GM12878 (cell line): ENCODE results near the gene PSG1. TPM values are rescaled to one million over a fixed set of nuclear protein-coding genes. Genes with fewer than 3 reads are reported as not detected.
"Not testable (repeated sequence)": the region's sequence is repeated elsewhere in the genome, so short reads cannot be mapped to it uniquely, and the experiment has no call there.

Source experiments
- ATAC-seq: fragments of 200-7000 bp; cut with Tn5 transposase; 3 replicates; pipeline ENCODE4 v1.9.1; 2020; ENCODE audit warnings: mild to moderate bottlenecking, moderate library complexity
- BruUV-seq: library from RNA; stranded (reverse); fragments of 400-500 nt; replicated peaks from 2 replicates; lab custom pipeline; 2021; lab: Mats Ljungman, UMichigan
- CTCF ChIA-PET: fragments of 300-600 bp; sonication (Branson Sonifier 250); formaldehyde crosslinking; extraction: SDS; loops from one replicate; lab custom pipeline; 2021; ENCODE audit warnings: inconsistent platforms; lab: Yijun Ruan, JAX
- POLR2A ChIA-PET: fragments of 350-600 bp; formaldehyde crosslinking; extraction: SDS; loops from one replicate; lab custom pipeline; 2021; ENCODE audit warnings: inconsistent platforms; lab: Charles Lee
- RAD21 ChIA-PET: fragments of 300-600 bp; sonication (Branson Sonifier 250); formaldehyde crosslinking; loops from one replicate; lab custom pipeline; 2023; ENCODE audit warnings: antibody characterized with exemption; ENCODE audit not compliant: unreplicated experiment; lab: Charles Lee
- SMC1A ChIA-PET: fragments of 300-600 bp; sonication (Branson Sonifier 250); formaldehyde crosslinking; loops from one replicate; lab custom pipeline; 2023; ENCODE audit not compliant: unreplicated experiment, uncharacterized antibody; lab: Charles Lee
- DNase-seq: peaks from one replicate; pipeline ENCODE4 v3.0.0-alpha.2; 2011; ENCODE audit warnings: low read depth, low spot score
- FAIRE-seq: peaks from 3 replicates; lab custom pipeline; 2011; peaks lifted over from hg19 to GRCh38; lab: Jason Lieb, UNC
- H2AFZ ChIP-seq: 2 replicates; pipeline ENCODE4 v1.6.0; 2011; ENCODE audit warnings: low read depth, low read length, control low read depth; ENCODE audit not compliant: control insufficient read depth
- H3K27ac ChIP-seq: 2 replicates; pipeline ENCODE4 v1.5.1; 2011; ENCODE audit warnings: control low read depth; ENCODE audit not compliant: control insufficient read depth, insufficient read depth
- H3K27me3 ChIP-seq, 2 experiments: replicated peaks in 1 of 2; 2 replicates each; pipeline versions ENCODE4 v1.6.0 to v1.6.1; 2011; ENCODE audit warnings: low read length in 1 of 2; ENCODE audit not compliant: control insufficient read depth in 2 of 2, insufficient read depth in 2 of 2
- H3K36me3 ChIP-seq, 2 experiments: 2 replicates each; pipeline ENCODE4 v1.5.1; 2011; ENCODE audit warnings: low read length in 1 of 2; ENCODE audit not compliant: control insufficient read depth in 2 of 2, insufficient read depth in 2 of 2
- H3K4me1 ChIP-seq: 2 replicates; pipeline ENCODE4 v1.6.1; 2011; ENCODE audit warnings: mild to moderate bottlenecking, low read length, moderate library complexity, mixed read lengths; ENCODE audit not compliant: control insufficient read depth, insufficient read depth
- H3K4me2 ChIP-seq: 2 replicates; pipeline ENCODE4 v1.6.0; 2011; ENCODE audit warnings: control low read depth; ENCODE audit not compliant: control insufficient read depth, insufficient read depth
- H3K4me3 ChIP-seq: fragments of 200-600 bp; sonication (generic); 2 replicates; pipeline ENCODE4 v1.5.1; 2016
- H3K79me2 ChIP-seq: 2 replicates; pipeline ENCODE4 v1.6.0; 2011; ENCODE audit warnings: low read length; ENCODE audit not compliant: control insufficient read depth, insufficient read depth
- H3K9ac ChIP-seq: 2 replicates; pipeline ENCODE4 v1.8.0; 2011; ENCODE audit warnings: low read length, control low read depth, mixed read lengths; ENCODE audit not compliant: control insufficient read depth, insufficient read depth
- H3K9me3 ChIP-seq: replicated peaks from 3 replicates; pipeline ENCODE4 v1.5.1; 2011; ENCODE audit warnings: mild to moderate bottlenecking, low read length; ENCODE audit not compliant: control insufficient read depth, insufficient read depth
- H4K20me1 ChIP-seq: 2 replicates; pipeline ENCODE4 v1.6.0; 2011; ENCODE audit not compliant: control insufficient read depth, insufficient read depth
- WGBS: methylation state at CpG from one replicate; pipeline ENCODE4 v1.1.6; 2016; ENCODE audit warnings: low lambda C conversion rate; ENCODE audit not compliant: insufficient replicate concordance, insufficient coverage; ENCODE audit errors: missing lambda C conversion rate; 5-methylcytosine and 5-hydroxymethylcytosine counted together
- in situ Hi-C: fragments of 300-500 bp; cut with MboI; formaldehyde crosslinking; loops from 9 replicates; pipeline ENCODE4 v1.14.3; 2018; ENCODE audit warnings: mixed read lengths
- intact Hi-C: fragments of 100-400 bp; cut with micrococcal nuclease; formaldehyde crosslinking; loops from one replicate; pipeline ENCODE4 v1.14.2; 2022; ENCODE audit not compliant: unreplicated experiment
- polyA plus RNA-seq, 11 experiments: library from polyadenylated mRNA; depleted of rRNA in 4 of 11; unstranded in 6 of 11; stranded (reverse) in 5 of 11; fragments of >200 nt; fragmentation: Nextera tagmentation in 4 of 11; fragmentation: Illumina TruSeq in 1 of 11; extraction: Ambion mirVana in 4 of 11; extraction: Trizol in 1 of 11; gene quantifications; 1 replicate in 1 of 11; 2 replicates in 10 of 11; pipeline versions ENCODE4 v1.2.1 to v1.2.3, GENCODE V29; 2011 to 2016; ENCODE audit warnings: inconsistent platforms in 2 of 11, missing spikeins in 2 of 11, low read depth in 1 of 11
- total RNA-seq, 4 experiments: library from RNA; depleted of rRNA in 3 of 4; stranded (reverse); fragments of >200 nt in 3 of 4; fragmentation: Illumina TruSeq in 1 of 4; extraction: Trizol in 1 of 4; gene quantifications; 2 replicates each; pipeline versions ENCODE4 v1.2.1 to v1.2.3, GENCODE V29; 2013 to 2021

The PSG1 gene
- total and polyA plus RNA-seq, 10 of the 15 experiments (the other 5 are each of a cell fraction or from before 2014, with no cell fraction given): not detected

GRCh38 chr19:42821306-42821977, 58.1 kb downstream of the PSG1 start:
- H3K4me1 ChIP-seq, H3K27ac ChIP-seq, H3K36me3 ChIP-seq, H3K79me2 ChIP-seq, FAIRE-seq, CTCF ChIA-PET, BruUV-seq, H3K4me3 ChIP-seq, H4K20me1 ChIP-seq, H3K9me3 ChIP-seq, H3K27me3 ChIP-seq, H3K4me2 ChIP-seq, DNase-seq, ATAC-seq, intact Hi-C loops, SMC1A ChIA-PET, H3K9ac ChIP-seq, POLR2A ChIA-PET, in situ Hi-C loops, RAD21 ChIA-PET, H2AFZ ChIP-seq: not testable (repeated sequence)
- 32% methylated on average over 9 of the region's 9 CpGs for WGBS

GRCh38 chr19:42819960-42820650, 59.4 kb downstream of the PSG1 start:
- not testable (repeated sequence) for FAIRE-seq

More at GRCh38 chr19:42819960-42820650, 59.4 kb downstream of the PSG1 start:
- H2AFZ ChIP-seq, H3K4me2 ChIP-seq, H3K4me1 ChIP-seq, H4K20me1 ChIP-seq, BruUV-seq, DNase-seq, SMC1A ChIA-PET, RAD21 ChIA-PET, H3K4me3 ChIP-seq, POLR2A ChIA-PET, ATAC-seq, H3K79me2 ChIP-seq, H3K27me3 ChIP-seq, H3K36me3 ChIP-seq, CTCF ChIA-PET, H3K27ac ChIP-seq, intact Hi-C loops, H3K9me3 ChIP-seq, in situ Hi-C loops, H3K9ac ChIP-seq: not testable (repeated sequence)
- WGBS: 0% methylated on average over 5 of the region's 5 CpGs
